Head of caudate nucleus (tissue), 42 donors: ENCODE results near the gene COQ8A.
"Not testable (repeated sequence)": the region's sequence is repeated elsewhere in the genome, so short reads cannot be mapped to it uniquely, and the experiment has no call there.

Source experiments
- DNase-seq, 42 donors: peaks; one replicate each; pipeline versions ENCODE4 v3.0.0 to v3.0.0-alpha.2; 2020 to 2021; ENCODE audit warnings: mixed read lengths in 7 of 42
- intact Hi-C: fragments of 100-400 bp; cut with DNase I; formaldehyde crosslinking; loops from one replicate; pipeline ENCODE4 v1.15.0; 2022

The COQ8A gene

GRCh38 chr1:226948051-226948450 is 8.0 kb downstream of the COQ8A start:
- intact Hi-C loops: loop anchor here (10.0 kb wide), 1 partner anchor 367 kb away; the partner anchor contains the start of gene CDC42BPA
- no peak for DNase-seq

GRCh38 chr1:226948480-226948879 is 8.4 kb downstream of the COQ8A start:
- DNase-seq: no peak
- intact Hi-C loops: loop anchor here (10.0 kb wide), 1 partner anchor 366 kb away; the partner anchor contains the start of gene CDC42BPA

- no peak for DNase-seq
- intact Hi-C loops: loop anchor here (10.0 kb wide), 1 partner anchor 366 kb away; the partner anchor contains the start of gene CDC42BPA
Measured at GRCh38 chr1:226948996-226949395, 8.9 kb downstream of the COQ8A start.

GRCh38 chr1:226949401-226949800 is 9.3 kb downstream of the COQ8A start:
- intact Hi-C loops: loop anchor here (10.0 kb wide), 1 partner anchor 365 kb away; the partner anchor contains the start of gene CDC42BPA
- DNase-seq: no peak

- no peak for DNase-seq
- intact Hi-C loops: no loop called here
Measured at GRCh38 chr1:226950316-226950715, 10.2 kb downstream of the COQ8A start.

- peak in 1 of 42 donors; percentile 6 for DNase-seq
- intact Hi-C loops: no loop called here
Measured at GRCh38 chr1:226950871-226951270, 10.8 kb downstream of the COQ8A start.

- DNase-seq: peak in 1 of 42 donors; percentile 17
- intact Hi-C loops: no loop called here
Measured at GRCh38 chr1:226951286-226952117, 11.4 kb downstream of the COQ8A start.

- DNase-seq: peak in 2 of 42 donors; percentile 10 to 29
- intact Hi-C loops: no loop called here
Measured at GRCh38 chr1:226952118-226952441, 12.0 kb downstream of the COQ8A start.

- peak in 2 of 42 donors; percentile 16 to 28 for DNase-seq
- intact Hi-C loops: no loop called here
Measured at GRCh38 chr1:226953175-226953800, 13.2 kb downstream of the COQ8A start.

GRCh38 chr1:226954337-226954736 is 14.2 kb downstream of the COQ8A start:
- intact Hi-C loops: no loop called here
- peak in 1 of 42 donors; percentile 13 for DNase-seq

GRCh38 chr1:226954777-226955176 is 14.7 kb downstream of the COQ8A start:
- peak in 1 of 42 donors; percentile 17 for DNase-seq
- intact Hi-C loops: no loop called here

GRCh38 chr1:226955857-226956256 is 15.8 kb downstream of the COQ8A start:
- intact Hi-C loops, DNase-seq: not testable (repeated sequence)

- intact Hi-C loops: no loop called here
Measured at GRCh38 chr1:226956942-226957713, 17.0 kb downstream of the COQ8A start.

GRCh38 chr1:226957714-226958113 is 17.6 kb downstream of the COQ8A start:
- DNase-seq: peak in 1 of 42 donors; percentile 2
- intact Hi-C loops: no loop called here

More at GRCh38 chr1:226956942-226957713, 17.0 kb downstream of the COQ8A start:
- DNase-seq: peak in 1 of 42 donors; percentile 27

GRCh38 chr1:226958300-226958699 is 18.2 kb downstream of the COQ8A start:
- intact Hi-C loops: no loop called here
- no peak for DNase-seq

GRCh38 chr1:226960256-226960655 is 20.2 kb downstream of the COQ8A start:
- DNase-seq: no peak
- intact Hi-C loops: no loop called here

GRCh38 chr1:226960944-226961765 is 21.1 kb downstream of the COQ8A start:
- intact Hi-C loops: no loop called here
- DNase-seq: no peak
